Measurements from ENCODE around the gene SHBG.

SHBG gene

GRCh38 chr17:7677388-7678067 lies 47.6 kb downstream of the SHBG start:
- DNase-seq = no peak
- in situ Hi-C loops (cut with MboI; ENCODE audit: low pct_unique_long_range_greater_than_20kb, low sequenced_read_pairs) = no loop called here

Measured in KBM-7 (cell line).